ENCODE measurements around the gene WDR86. TPM values are rescaled to one million over a fixed set of nuclear protein-coding genes. Genes with fewer than 3 reads are reported as not detected.

The WDR86 gene
- total and polyA plus RNA-seq, 2 experiments from 2014 or later: 9.1 to 59.1 TPM

- no peaks in the 10 kb centered on the region for H4K20me1 ChIP-seq (replicated peaks; ENCODE audit: insufficient read depth)
- Mint-ChIP-seq H3K9me3 (no peaks in the 10 kb centered on the region), H3K27ac (no peak overlapping the region), H3K4me3 (no peak overlapping the region), H3K27me3 (ENCODE audit: insufficient read depth, low read depth, poor library complexity) (peaks cover 17% of the 10 kb centered on the region), H3K4me1 (peaks cover 20% of the 10 kb centered on the region), H3K36me3 (ENCODE audit: low read depth) (no peaks in the 10 kb centered on the region; the same call in 2 of the 3 replicates)
- H3K4me1 ChIP-seq (ENCODE audit: insufficient read depth): peaks cover 21% of the 10 kb centered on the region
- no peak overlapping the region for H3K4me2 ChIP-seq
- ATAC-seq (no peak), DNase-seq (ENCODE audit: low spot score) (no peak)
- no peak overlapping the region for H3K27ac ChIP-seq (ENCODE audit: low read depth)
- no peaks in the 10 kb centered on the region for H3K79me2 ChIP-seq (replicated peaks; ENCODE audit: insufficient read depth)
- no peaks in the 10 kb centered on the region for H3K36me3 ChIP-seq (ENCODE audit: insufficient read depth)
- H3K27me3 ChIP-seq (ENCODE audit: insufficient read depth): peaks cover 10% of the 10 kb centered on the region; the same call in 1 of the 2 replicates
- H2AFZ ChIP-seq: no peak overlapping the region
- TF ChIP-seq ETS1 (IDR thresholded peaks at IDR 0.05): no peak
- TF ChIP-seq JUNB (IDR thresholded peaks at IDR 0.05; ENCODE audit: unreplicated experiment): no peak
- no peak for TF ChIP-seq ZNF462 (CRISPR knock-in tag; IDR thresholded peaks at IDR 0.05)
- no peak for TF ChIP-seq POLR2AphosphoS5 (IDR thresholded peaks at IDR 0.05; ENCODE audit: low read depth)
- TF ChIP-seq STAT1 (IDR thresholded peaks at IDR 0.05; ENCODE audit: unreplicated experiment): no peak
- TF ChIP-seq NANOG (IDR thresholded peaks at IDR 0.05; ENCODE audit: borderline replicate concordance): no peak
- no peak for TF ChIP-seq CTCF (conservative IDR thresholded peaks at IDR 0.05; ENCODE audit: low read depth in 2 of 2)
- no peak for TF ChIP-seq ZNF114 (CRISPR knock-in tag; IDR thresholded peaks at IDR 0.05)
- no peak for TF ChIP-seq ZNF331 (CRISPR knock-in tag; IDR thresholded peaks at IDR 0.05; ENCODE audit: low read depth)
- TF ChIP-seq EZH2 (IDR thresholded peaks at IDR 0.05; ENCODE audit: low read depth, unreplicated experiment): no peak
- TF ChIP-seq REST (IDR thresholded peaks at IDR 0.05; ENCODE audit: unreplicated experiment): no peak
- TF ChIP-seq EZH2phosphoT487 (IDR thresholded peaks at IDR 0.05; ENCODE audit: unreplicated experiment): no peak
- TF ChIP-seq CREB1 (CRISPR knock-in tag; IDR thresholded peaks at IDR 0.05; ENCODE audit: low read depth): no peak
- H3F3A ChIP-seq (replicated peaks; ENCODE audit: low read depth): peaks cover 8% of the 10 kb centered on the region
- H3K9me2 ChIP-seq (ENCODE audit: insufficient read depth): no peaks in the 10 kb centered on the region
- H3K4me3 ChIP-seq: no peak overlapping the region
Measured at GRCh38 chr7:151436446-151437158, 26.8 kb upstream of the WDR86 start.

Measured in GM23338 (cell line).